Chondrocyte (in vitro differentiated cells): Measurements from ENCODE around the gene ST8SIA6. TPM values are rescaled to one million over a fixed set of nuclear protein-coding genes. Genes with fewer than 3 reads are reported as not detected.

Experiments used
- DNase-seq: peaks from one replicate; pipeline ENCODE4 v3.0.0; 2021; ENCODE audit warnings: mixed read lengths, low spot score
- H3K27ac Mint-ChIP-seq: one replicate; pipeline ENCODE4 v1.8.0; 2021; ENCODE audit warnings: mild to moderate bottlenecking, moderate library complexity, mixed read lengths; ENCODE audit not compliant: unreplicated experiment
- H3K27me3 Mint-ChIP-seq: 2 replicates; pipeline ENCODE4 v1.8.0; 2021; ENCODE audit warnings: low read depth, mixed read lengths
- H3K36me3 Mint-ChIP-seq: 2 replicates; pipeline ENCODE4 v1.8.0; 2021; ENCODE audit warnings: low read depth, mixed read lengths
- H3K4me1 Mint-ChIP-seq: 2 replicates; pipeline ENCODE4 v1.8.0; 2021; ENCODE audit warnings: low read depth, mild to moderate bottlenecking, mixed read lengths
- H3K4me3 Mint-ChIP-seq: one replicate; pipeline ENCODE4 v1.8.0; 2021; ENCODE audit warnings: mild to moderate bottlenecking, moderate library complexity, mixed read lengths; ENCODE audit not compliant: unreplicated experiment
- H3K9me3 Mint-ChIP-seq: 2 replicates; pipeline ENCODE4 v1.8.0; 2021; ENCODE audit warnings: low read depth, mixed read lengths
- total RNA-seq: library from RNA; stranded (reverse); gene quantifications from 3 replicates; pipeline ENCODE4 v1.2.1, GENCODE V29; 2021
- TF ChIP-seq, protein P1 (sequence below): fragments of 200-600 bp; sonication (generic); IDR thresholded peaks from 2 replicates; pipeline ENCODE4 v1.5.0; 2021; ENCODE audit warnings: antibody characterized with exemption, mild to moderate bottlenecking, moderate library complexity

ST8SIA6 gene
- total RNA-seq, 1 donor from 2014 or later = not detected

- Mint-ChIP-seq H3K36me3 (no peaks in the 10 kb centered on the region), H3K27me3 (peaks cover 34% of the 10 kb centered on the region), H3K27ac (no peak overlapping the region), H3K4me1 (no peaks in the 10 kb centered on the region), H3K9me3 (no peaks in the 10 kb centered on the region), H3K4me3 (no peak overlapping the region)
- no peak for DNase-seq
- TF ChIP-seq, protein P1, sequence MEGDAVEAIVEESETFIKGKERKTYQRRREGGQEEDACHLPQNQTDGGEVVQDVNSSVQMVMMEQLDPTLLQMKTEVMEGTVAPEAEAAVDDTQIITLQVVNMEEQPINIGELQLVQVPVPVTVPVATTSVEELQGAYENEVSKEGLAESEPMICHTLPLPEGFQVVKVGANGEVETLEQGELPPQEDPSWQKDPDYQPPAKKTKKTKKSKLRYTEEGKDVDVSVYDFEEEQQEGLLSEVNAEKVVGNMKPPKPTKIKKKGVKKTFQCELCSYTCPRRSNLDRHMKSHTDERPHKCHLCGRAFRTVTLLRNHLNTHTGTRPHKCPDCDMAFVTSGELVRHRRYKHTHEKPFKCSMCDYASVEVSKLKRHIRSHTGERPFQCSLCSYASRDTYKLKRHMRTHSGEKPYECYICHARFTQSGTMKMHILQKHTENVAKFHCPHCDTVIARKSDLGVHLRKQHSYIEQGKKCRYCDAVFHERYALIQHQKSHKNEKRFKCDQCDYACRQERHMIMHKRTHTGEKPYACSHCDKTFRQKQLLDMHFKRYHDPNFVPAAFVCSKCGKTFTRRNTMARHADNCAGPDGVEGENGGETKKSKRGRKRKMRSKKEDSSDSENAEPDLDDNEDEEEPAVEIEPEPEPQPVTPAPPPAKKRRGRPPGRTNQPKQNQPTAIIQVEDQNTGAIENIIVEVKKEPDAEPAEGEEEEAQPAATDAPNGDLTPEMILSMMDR = no peak
These were observed 58.4 kb downstream of the ST8SIA6 start for GRCh38 chr10:17396004-17396403.

- TF ChIP-seq, protein P1 = no peak
- Mint-ChIP-seq H3K36me3 (no peaks in the 10 kb centered on the region), H3K27me3 (peaks cover 34% of the 10 kb centered on the region), H3K9me3 (no peaks in the 10 kb centered on the region), H3K4me3 (no peak overlapping the region), H3K27ac (no peak overlapping the region), H3K4me1 (no peaks in the 10 kb centered on the region)
- no peak for DNase-seq
These were observed 59.5 kb downstream of the ST8SIA6 start for GRCh38 chr10:17394854-17395253.

- Mint-ChIP-seq H3K27me3 (peaks cover 5% of the 10 kb centered on the region), H3K4me3 (no peak overlapping the region), H3K9me3 (no peaks in the 10 kb centered on the region), H3K36me3 (no peaks in the 10 kb centered on the region), H3K27ac (peak overlapping the region; percentile 57), H3K4me1 (peaks cover 37% of the 10 kb centered on the region)
- DNase-seq = no peak
- TF ChIP-seq, protein P1 = no peak
These were observed 66.4 kb downstream of the ST8SIA6 start for GRCh38 chr10:17387861-17388503.

- no peaks in the 10 kb centered on the region for H3K27me3 Mint-ChIP-seq
- TF ChIP-seq, protein P1 = no peak
- H3K4me1 Mint-ChIP-seq = peaks cover 37% of the 10 kb centered on the region
- no peak overlapping the region for H3K4me3 Mint-ChIP-seq
- DNase-seq = no peak
- H3K36me3 Mint-ChIP-seq = no peaks in the 10 kb centered on the region
- H3K27ac Mint-ChIP-seq = no peak overlapping the region
- H3K9me3 Mint-ChIP-seq = no peaks in the 10 kb centered on the region
These were observed 67.7 kb downstream of the ST8SIA6 start for GRCh38 chr10:17386616-17387075.

DNA sequence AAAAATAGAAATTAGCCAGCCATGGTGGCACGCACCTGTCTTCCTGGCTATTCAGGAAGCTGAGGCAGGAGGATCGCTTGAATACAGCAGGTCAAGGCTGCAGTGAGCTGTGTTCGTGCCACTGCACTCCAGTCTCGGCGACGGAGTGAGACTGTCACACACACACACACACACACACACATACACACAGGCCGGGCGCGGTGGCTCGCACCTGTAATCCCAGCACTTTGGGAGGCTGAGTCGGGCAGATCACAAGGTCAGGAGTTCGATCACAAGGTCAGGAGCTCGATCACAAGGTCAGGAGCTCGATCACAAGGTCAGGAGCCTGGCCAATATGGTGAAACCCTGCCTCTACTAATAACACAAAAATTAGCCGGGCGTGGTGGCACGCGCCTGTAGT lies 68.4 kb downstream of the ST8SIA6 start:
- no peaks in the 10 kb centered on the region for H3K36me3 Mint-ChIP-seq
- TF ChIP-seq, protein P1 = no peak
- DNase-seq = no peak

More for the DNA sequence above, 68.4 kb downstream of the ST8SIA6 start:
- Mint-ChIP-seq H3K27me3 (no peaks in the 10 kb centered on the region), H3K4me1 (peaks cover 37% of the 10 kb centered on the region), H3K9me3 (no peaks in the 10 kb centered on the region), H3K4me3 (no peak overlapping the region), H3K27ac (no peak overlapping the region)
